ENCODE results near the gene NEUROG2. TPM values are rescaled to one million over a fixed set of nuclear protein-coding genes. Genes with fewer than 3 reads are reported as not detected.

NEUROG2 gene
- polyA plus RNA-seq, 1 donor (not counting 4 experiments of a cell fraction or from before 2014, with no cell fraction given): not detected

- Histone ChIP-seq H3K4me2 (ENCODE audit: control insufficient read depth, extremely low read depth, insufficient read depth, low read depth, low read length) (no peak overlapping the region), H3K4me3 (ENCODE audit: control insufficient read depth in 2 of 3, extremely low read depth in 1 of 3, insufficient read depth in 2 of 3, low read depth in 1 of 3, low read length in 3 of 3) (no peak overlapping the region), H3K4me1 (ENCODE audit: control insufficient read depth, extremely low read depth, insufficient read depth, low read length) (no peaks in the 10 kb centered on the region), H3K9ac (ENCODE audit: control insufficient read depth, extremely low read depth, insufficient read depth, low read length) (no peak overlapping the region), H3K27me3 (ENCODE audit: control insufficient read depth, extremely low read depth, insufficient read depth, low read length) (no peaks in the 10 kb centered on the region), H3K36me3 (ENCODE audit: control insufficient read depth in 2 of 2, extremely low read depth in 1 of 2, insufficient read depth in 2 of 2, low read length in 2 of 2) (no peaks in the 10 kb centered on the region), H3K9me3 (ENCODE audit: control insufficient read depth, low read depth, low read length) (no peaks in the 10 kb centered on the region), H4K20me1 (ENCODE audit: control insufficient read depth, extremely low read depth, insufficient read depth, low read length) (no peaks in the 10 kb centered on the region), H3K9me1 (ENCODE audit: control insufficient read depth, extremely low read depth, insufficient read depth, low read length) (no peaks in the 10 kb centered on the region), H3K79me2 (ENCODE audit: control insufficient read depth, insufficient read depth, low read length) (no peaks in the 10 kb centered on the region), H2AFZ (ENCODE audit: control insufficient read depth, low read length) (no peak overlapping the region), H3K27ac (ENCODE audit: control insufficient read depth, insufficient read depth, low read length) (no peak overlapping the region)
- no peak for DNase-seq (ENCODE audit: low read depth, low spot score)
- dilution Hi-C loops (cut with MboI; ENCODE audit: extremely low pct_ligation_motif_present, low sequenced_read_pairs): no loop called here
- FAIRE-seq: no peak
- TF ChIP-seq CTCF (optimal IDR thresholded peaks at IDR 0.05 in 1 of 3, IDR thresholded peaks at IDR 0.05 in 1 of 3, conservative IDR thresholded peaks at IDR 0.05 in 1 of 3; ENCODE audit: extremely low read depth in 1 of 3, insufficient read depth in 2 of 3, low read length in 3 of 3): no peak
- TF ChIP-seq EZH2 (IDR thresholded peaks at IDR 0.05; ENCODE audit: low read length): no peak
Measured at GRCh38 chr4:112550728-112551127, 34.7 kb upstream of the NEUROG2 start.

- Histone ChIP-seq H2AFZ (ENCODE audit: control insufficient read depth, low read length) (no peak overlapping the region), H3K9me1 (ENCODE audit: control insufficient read depth, extremely low read depth, insufficient read depth, low read length) (no peaks in the 10 kb centered on the region), H4K20me1 (ENCODE audit: control insufficient read depth, extremely low read depth, insufficient read depth, low read length) (no peaks in the 10 kb centered on the region), H3K79me2 (ENCODE audit: control insufficient read depth, insufficient read depth, low read length) (no peaks in the 10 kb centered on the region), H3K9me3 (ENCODE audit: control insufficient read depth, low read depth, low read length) (no peaks in the 10 kb centered on the region), H3K27ac (ENCODE audit: control insufficient read depth, insufficient read depth, low read length) (no peak overlapping the region), H3K4me2 (ENCODE audit: control insufficient read depth, extremely low read depth, insufficient read depth, low read depth, low read length) (no peak overlapping the region), H3K4me1 (ENCODE audit: control insufficient read depth, extremely low read depth, insufficient read depth, low read length) (no peaks in the 10 kb centered on the region), H3K9ac (ENCODE audit: control insufficient read depth, extremely low read depth, insufficient read depth, low read length) (no peak overlapping the region), H3K4me3 (ENCODE audit: control insufficient read depth in 2 of 3, extremely low read depth in 1 of 3, insufficient read depth in 2 of 3, low read depth in 1 of 3, low read length in 3 of 3) (no peak overlapping the region), H3K27me3 (ENCODE audit: control insufficient read depth, extremely low read depth, insufficient read depth, low read length) (no peaks in the 10 kb centered on the region), H3K36me3 (ENCODE audit: control insufficient read depth in 2 of 2, extremely low read depth in 1 of 2, insufficient read depth in 2 of 2, low read length in 2 of 2) (no peaks in the 10 kb centered on the region)
- no peak for DNase-seq (ENCODE audit: low read depth, low spot score)
- dilution Hi-C loops (cut with MboI; ENCODE audit: extremely low pct_ligation_motif_present, low sequenced_read_pairs): no loop called here
- no peak for FAIRE-seq
- TF ChIP-seq CTCF (optimal IDR thresholded peaks at IDR 0.05 in 1 of 3, IDR thresholded peaks at IDR 0.05 in 1 of 3, conservative IDR thresholded peaks at IDR 0.05 in 1 of 3; ENCODE audit: extremely low read depth in 1 of 3, insufficient read depth in 2 of 3, low read length in 3 of 3) (no peak), EZH2 (IDR thresholded peaks at IDR 0.05; ENCODE audit: low read length) (no peak)
Measured at GRCh38 chr4:112546476-112546875, 30.5 kb upstream of the NEUROG2 start.

All from keratinocyte (primary cell).